OCI-LY3 (cell line): ENCODE data around the gene VPS26A.
A peak's percentile ranks its signal among the peaks of the same experiment; 100 is the strongest.

Experiments used
- H2AFZ ChIP-seq: fragments of 200-600, 300-600 bp; shearing (Covaris generic); 2 replicates; pipeline ENCODE4 v1.6.0; 2014; ENCODE audit warnings: antibody characterized with exemption, low read depth, low read length
- H3K27ac ChIP-seq: fragments of 200-600, 300-600 bp; sonication (generic); 2 replicates; pipeline ENCODE4 v1.5.1; 2014; ENCODE audit warnings: mild to moderate bottlenecking, low read length, moderate library complexity, mixed read lengths
- H3K27me3 ChIP-seq: fragments of 200-600, 300-600 bp; sonication (generic); 2 replicates; pipeline ENCODE4 v1.6.1; 2014; ENCODE audit warnings: low read depth, low read length, mixed read lengths
- H3K36me3 ChIP-seq: fragments of 200-600, 300-600 bp; sonication (generic); replicated peaks from 2 replicates; pipeline ENCODE3; 2014; ENCODE audit warnings: low read depth, low read length, mixed read lengths
- H3K4me1 ChIP-seq: fragments of 300-600, 200-600 bp; sonication (generic); 2 replicates; pipeline ENCODE4 v1.6.1; 2014; ENCODE audit warnings: low read length, mixed read lengths
- H3K4me2 ChIP-seq: fragments of 200-600, 300-600 bp; sonication (generic); 2 replicates; pipeline ENCODE4 v1.6.1; 2014; ENCODE audit warnings: low read length, mixed read lengths
- H3K4me3 ChIP-seq: fragments of 300-600, 200-600 bp; sonication (generic); 2 replicates; pipeline ENCODE4 v1.5.1; 2014; ENCODE audit warnings: antibody characterized with exemption, mild to moderate bottlenecking, low read length, moderate library complexity
- H3K79me2 ChIP-seq: fragments of 300-600, 200-600 bp; shearing (Covaris generic); 2 replicates; pipeline ENCODE4 v1.6.1; 2014; ENCODE audit warnings: mild to moderate bottlenecking, low read length, mixed read lengths
- H3K9ac ChIP-seq: fragments of 300-600, 200-600 bp; shearing (Covaris generic); 2 replicates; pipeline ENCODE4 v1.6.0; 2014; ENCODE audit warnings: mild to moderate bottlenecking, low read length, moderate library complexity
- H3K9me3 ChIP-seq: fragments of 200-600, 300-600 bp; shearing (Covaris generic); 2 replicates; pipeline ENCODE4 v1.6.1; 2014; ENCODE audit warnings: low read length, mixed read lengths; ENCODE audit not compliant: insufficient read depth
- H4K20me1 ChIP-seq: fragments of 200-600, 300-600 bp; sonication (generic); 2 replicates; pipeline ENCODE4 v1.6.1; 2016; ENCODE audit warnings: low read length, mixed read lengths; ENCODE audit not compliant: insufficient read depth
- EZH2phosphoT487 ChIP-seq: fragments of 200-600 bp; shearing (Covaris generic); IDR thresholded peaks from 2 replicates; pipeline ENCODE4 v1.6.1; 2018; ENCODE audit warnings: antibody characterized with exemption, mixed run types, low read depth
- TF ChIP-seq, protein P1 (sequence below): fragments of 200-600, 300-600 bp; sonication (generic); IDR thresholded peaks from 2 replicates; pipeline ENCODE4 v1.5.1; 2014; ENCODE audit warnings: antibody characterized with exemption, low read length, low read depth

Gene VPS26A

DNA sequence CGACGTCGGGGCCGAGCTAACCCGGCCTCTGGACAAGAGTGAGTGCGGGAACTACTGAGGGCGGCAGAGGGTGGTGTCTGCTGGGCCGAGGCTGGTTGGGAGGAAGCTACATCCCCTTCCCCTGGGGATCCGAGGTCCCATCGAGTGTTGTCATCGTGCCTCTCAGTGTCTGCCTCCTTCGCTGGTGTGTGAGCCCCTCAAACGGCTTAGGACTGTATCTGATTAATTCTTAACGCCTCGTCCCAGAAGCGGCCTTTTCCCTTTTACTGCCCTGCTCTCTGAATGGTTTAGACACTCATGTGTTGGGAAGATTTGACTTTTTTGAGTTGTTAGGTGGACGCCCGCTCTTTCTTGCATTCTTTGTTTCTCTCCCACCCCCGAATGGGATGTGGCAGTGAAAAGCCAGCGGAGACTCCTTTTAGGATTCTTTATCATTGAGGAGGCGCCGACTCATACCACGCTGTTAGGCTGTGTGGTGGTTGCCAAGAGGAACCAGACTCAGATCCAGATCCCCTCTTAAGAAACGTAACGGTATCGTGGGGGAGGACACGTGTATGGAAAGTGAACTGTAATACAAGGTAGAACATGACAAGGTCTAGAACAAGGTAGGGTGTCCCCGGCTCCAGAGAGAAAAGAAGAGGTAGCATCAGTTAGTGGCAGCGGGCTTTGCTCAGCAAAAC is 56.7 kb downstream of the VPS26A start:
- no peaks in the 10 kb centered on the region for H3K9me3 ChIP-seq
- H3K9ac ChIP-seq = peak overlapping the region; percentile 85
- no peaks in the 10 kb centered on the region for H3K36me3 ChIP-seq
- TF ChIP-seq, protein P1, sequence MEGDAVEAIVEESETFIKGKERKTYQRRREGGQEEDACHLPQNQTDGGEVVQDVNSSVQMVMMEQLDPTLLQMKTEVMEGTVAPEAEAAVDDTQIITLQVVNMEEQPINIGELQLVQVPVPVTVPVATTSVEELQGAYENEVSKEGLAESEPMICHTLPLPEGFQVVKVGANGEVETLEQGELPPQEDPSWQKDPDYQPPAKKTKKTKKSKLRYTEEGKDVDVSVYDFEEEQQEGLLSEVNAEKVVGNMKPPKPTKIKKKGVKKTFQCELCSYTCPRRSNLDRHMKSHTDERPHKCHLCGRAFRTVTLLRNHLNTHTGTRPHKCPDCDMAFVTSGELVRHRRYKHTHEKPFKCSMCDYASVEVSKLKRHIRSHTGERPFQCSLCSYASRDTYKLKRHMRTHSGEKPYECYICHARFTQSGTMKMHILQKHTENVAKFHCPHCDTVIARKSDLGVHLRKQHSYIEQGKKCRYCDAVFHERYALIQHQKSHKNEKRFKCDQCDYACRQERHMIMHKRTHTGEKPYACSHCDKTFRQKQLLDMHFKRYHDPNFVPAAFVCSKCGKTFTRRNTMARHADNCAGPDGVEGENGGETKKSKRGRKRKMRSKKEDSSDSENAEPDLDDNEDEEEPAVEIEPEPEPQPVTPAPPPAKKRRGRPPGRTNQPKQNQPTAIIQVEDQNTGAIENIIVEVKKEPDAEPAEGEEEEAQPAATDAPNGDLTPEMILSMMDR = no peak
- no peak for TF ChIP-seq EZH2phosphoT487
- peak overlapping the region; percentile 96 for H3K4me3 ChIP-seq
- no peaks in the 10 kb centered on the region for H3K27me3 ChIP-seq
- H3K4me2 ChIP-seq = peak overlapping the region; percentile 84
- no peaks in the 10 kb centered on the region for H4K20me1 ChIP-seq
- H3K4me1 ChIP-seq = peaks cover 13% of the 10 kb centered on the region
- peaks cover 66% of the 10 kb centered on the region for H3K79me2 ChIP-seq
- H2AFZ ChIP-seq = 0 out of 2 replicates have a peak overlapping the region, but pooled peaks have one; percentile 64
- peak overlapping the region; percentile 82 for H3K27ac ChIP-seq

DNA sequence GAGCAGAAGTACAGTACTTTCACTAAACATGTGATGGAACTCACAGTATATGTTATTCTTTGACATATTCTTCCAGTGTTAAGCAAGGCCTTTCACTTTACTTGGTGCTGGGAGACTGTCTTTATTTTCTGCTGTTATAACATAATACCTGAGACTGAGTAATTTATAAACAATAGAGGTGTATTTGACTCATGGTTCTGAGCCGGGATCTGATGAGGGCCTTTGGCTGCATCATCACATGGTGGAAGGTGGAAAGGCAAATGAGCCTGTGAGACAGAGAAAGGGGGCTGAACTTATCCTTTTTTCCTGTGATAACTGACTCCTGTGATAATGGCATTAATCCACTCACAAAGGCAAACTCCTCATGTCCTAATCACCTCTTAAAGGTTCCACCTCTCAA is 57.5 kb downstream of the VPS26A start:
- Histone ChIP-seq H2AFZ (no peak overlapping the region), H3K4me2 (peak overlapping the region; percentile 84), H4K20me1 (no peaks in the 10 kb centered on the region), H3K4me3 (peak overlapping the region; percentile 96), H3K27ac (no peak overlapping the region), H3K9ac (no peak overlapping the region), H3K9me3 (no peaks in the 10 kb centered on the region), H3K4me1 (peaks cover 13% of the 10 kb centered on the region), H3K79me2 (peaks cover 70% of the 10 kb centered on the region), H3K36me3 (no peaks in the 10 kb centered on the region), H3K27me3 (no peaks in the 10 kb centered on the region)
- TF ChIP-seq EZH2phosphoT487 = no peak
- TF ChIP-seq, protein P1 = no peak

DNA sequence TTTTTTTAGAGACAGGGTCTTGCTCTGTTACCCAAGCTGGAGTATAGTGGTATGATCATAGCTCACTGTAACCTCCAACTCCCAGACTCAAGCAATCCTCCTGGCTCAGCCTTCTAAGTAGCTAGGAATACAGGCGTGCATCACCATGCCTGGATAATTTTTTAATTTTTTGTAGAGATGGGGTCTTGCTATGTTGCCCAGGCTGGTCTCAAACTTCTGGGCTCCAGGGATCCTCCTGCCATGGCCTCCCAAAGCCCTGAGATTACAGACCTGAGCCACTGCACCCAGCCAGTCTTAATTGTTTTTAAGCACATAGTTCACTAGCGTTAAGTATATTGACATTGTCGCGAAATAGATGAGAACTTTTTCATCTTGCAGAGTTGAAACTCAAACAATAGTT is 58.0 kb downstream of the VPS26A start:
- Histone ChIP-seq H3K4me2 (no peak overlapping the region), H2AFZ (no peak overlapping the region), H3K4me3 (no peak overlapping the region), H3K9ac (no peak overlapping the region), H3K4me1 (peaks cover 13% of the 10 kb centered on the region), H3K27me3 (no peaks in the 10 kb centered on the region), H3K9me3 (no peaks in the 10 kb centered on the region), H3K79me2 (peaks cover 70% of the 10 kb centered on the region), H3K36me3 (peaks cover 5% of the 10 kb centered on the region), H4K20me1 (no peaks in the 10 kb centered on the region), H3K27ac (no peak overlapping the region)
- TF ChIP-seq, protein P1 = no peak
- TF ChIP-seq EZH2phosphoT487 = no peak

DNA sequence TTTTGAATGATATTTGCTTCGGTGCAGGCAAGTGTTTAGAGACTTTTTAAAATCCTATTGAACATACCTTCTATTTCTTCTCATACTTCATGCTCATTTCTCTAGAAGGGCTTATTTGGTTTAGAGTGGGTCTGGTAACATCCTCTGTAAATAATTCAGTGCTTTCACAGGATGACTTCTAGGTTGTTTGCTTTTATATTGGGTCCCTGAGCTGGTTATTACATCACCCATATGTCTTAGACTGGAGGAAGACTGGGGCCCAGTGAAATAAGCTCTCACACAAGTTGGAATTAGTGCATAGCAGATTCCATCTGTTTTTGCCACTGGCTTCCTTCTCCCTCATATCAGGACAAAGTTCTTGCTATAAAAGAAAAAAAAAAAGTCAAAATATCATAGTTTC is 62.5 kb downstream of the VPS26A start:
- no peak for TF ChIP-seq EZH2phosphoT487
- TF ChIP-seq, protein P1 = no peak
- H3K36me3 ChIP-seq = peaks cover 13% of the 10 kb centered on the region
- H4K20me1 ChIP-seq = no peaks in the 10 kb centered on the region
- no peaks in the 10 kb centered on the region for H3K9me3 ChIP-seq
- H3K4me1 ChIP-seq = peaks cover 1% of the 10 kb centered on the region; the same call in 1 of the 2 replicates
- no peak overlapping the region for H3K27ac ChIP-seq
- H3K4me3 ChIP-seq = no peak overlapping the region
- H3K27me3 ChIP-seq = no peaks in the 10 kb centered on the region
- no peak overlapping the region for H3K9ac ChIP-seq
- no peak overlapping the region for H3K4me2 ChIP-seq
- no peak overlapping the region for H2AFZ ChIP-seq
- peaks cover 44% of the 10 kb centered on the region for H3K79me2 ChIP-seq
